Ectodermal cell (in vitro differentiated cells): Measurements from ENCODE around the gene CHURC1.

Experiments used
- H3K27ac ChIP-seq: 2 replicates; pipeline ENCODE4 v1.7.0; 2013; ENCODE audit warnings: mild to moderate bottlenecking, low read depth, low read length; ENCODE audit not compliant: insufficient read depth, poor library complexity, severe bottlenecking
- H3K27me3 ChIP-seq: 2 replicates; pipeline ENCODE4 v1.7.0; 2013; ENCODE audit warnings: mild to moderate bottlenecking, low read length; ENCODE audit not compliant: insufficient read depth, control insufficient read depth, poor library complexity, severe bottlenecking
- H3K36me3 ChIP-seq: one replicate; pipeline ENCODE4 v1.7.0; 2013; ENCODE audit warnings: low read length; ENCODE audit not compliant: control insufficient read depth, insufficient read depth
- H3K4me1 ChIP-seq: one replicate; pipeline ENCODE4 v1.7.0; 2013; ENCODE audit warnings: low read length; ENCODE audit not compliant: control insufficient read depth, insufficient read depth
- H3K4me3 ChIP-seq: 2 replicates; pipeline ENCODE4 v1.7.0; 2013; ENCODE audit warnings: low read depth, low read length, control low read depth; ENCODE audit not compliant: insufficient read depth
- H3K9me3 ChIP-seq: 2 replicates; pipeline ENCODE4 v1.7.0; 2013; ENCODE audit warnings: mild to moderate bottlenecking, low read length, moderate library complexity; ENCODE audit not compliant: control insufficient read depth
- WGBS, 2 experiments: methylation state at CpG; one replicate each; pipeline ENCODE4 v1.1.7; 2013; ENCODE audit warnings: missing lambda C conversion rate in 2 of 2; 5-methylcytosine and 5-hydroxymethylcytosine counted together

Gene CHURC1

GRCh38 chr14:64953661-64954060, 39.4 kb downstream of the CHURC1 start:
- Histone ChIP-seq H3K4me3 (no peak overlapping the region), H3K4me1 (no peaks in the 10 kb centered on the region), H3K27ac (no peak overlapping the region), H3K36me3 (no peaks in the 10 kb centered on the region), H3K27me3 (no peaks in the 10 kb centered on the region), H3K9me3 (no peaks in the 10 kb centered on the region)
- WGBS, 2 experiments: 93 to 94% methylated on average over 6 of the region's 6 CpGs

- no peaks in the 10 kb centered on the region for H3K27me3 ChIP-seq
- H3K27ac ChIP-seq: no peak overlapping the region
- no peaks in the 10 kb centered on the region for H3K9me3 ChIP-seq
- no peaks in the 10 kb centered on the region for H3K36me3 ChIP-seq
- H3K4me1 ChIP-seq: no peaks in the 10 kb centered on the region
- no peak overlapping the region for H3K4me3 ChIP-seq
- 91 to 95% methylated on average over 9 of the region's 9 CpGs for WGBS, 2 experiments
Observed at GRCh38 chr14:64954491-64955240, 40.4 kb downstream of the CHURC1 start.

- Histone ChIP-seq H3K9me3 (no peaks in the 10 kb centered on the region), H3K27ac (no peak overlapping the region), H3K36me3 (no peaks in the 10 kb centered on the region), H3K4me1 (no peaks in the 10 kb centered on the region), H3K4me3 (no peak overlapping the region), H3K27me3 (no peaks in the 10 kb centered on the region)
- 59 to 62% methylated on average over 6 of the region's 6 CpGs for WGBS, 2 experiments
Observed at GRCh38 chr14:64955297-64955696, 41.0 kb downstream of the CHURC1 start.

- H3K27ac ChIP-seq: no peak overlapping the region
- H3K27me3 ChIP-seq: no peaks in the 10 kb centered on the region
- no peaks in the 10 kb centered on the region for H3K36me3 ChIP-seq
- 82 to 90% methylated on average over 8 of the region's 8 CpGs for WGBS, 2 experiments
- no peak overlapping the region for H3K4me3 ChIP-seq
- H3K4me1 ChIP-seq: no peaks in the 10 kb centered on the region
- no peaks in the 10 kb centered on the region for H3K9me3 ChIP-seq
Observed at GRCh38 chr14:64956697-64957406, 42.6 kb downstream of the CHURC1 start.

- 95 to 96% methylated on average over 2 of the region's 2 CpGs for WGBS, 2 experiments
- H3K9me3 ChIP-seq: no peaks in the 10 kb centered on the region
- H3K4me3 ChIP-seq: no peak overlapping the region
- H3K27me3 ChIP-seq: no peaks in the 10 kb centered on the region
- no peaks in the 10 kb centered on the region for H3K4me1 ChIP-seq
- no peak overlapping the region for H3K27ac ChIP-seq
- no peaks in the 10 kb centered on the region for H3K36me3 ChIP-seq
Observed at GRCh38 chr14:64958201-64958600, 43.9 kb downstream of the CHURC1 start.

GRCh38 chr14:64958743-64959142, 44.5 kb downstream of the CHURC1 start:
- Histone ChIP-seq H3K9me3 (no peaks in the 10 kb centered on the region), H3K36me3 (no peaks in the 10 kb centered on the region), H3K27me3 (no peaks in the 10 kb centered on the region), H3K27ac (no peak overlapping the region), H3K4me3 (no peak overlapping the region), H3K4me1 (no peaks in the 10 kb centered on the region)
- WGBS, 2 experiments: 84% methylated on average over 5 of the region's 5 CpGs

- Histone ChIP-seq H3K27me3 (no peaks in the 10 kb centered on the region), H3K4me3 (no peak overlapping the region), H3K9me3 (no peaks in the 10 kb centered on the region), H3K4me1 (no peaks in the 10 kb centered on the region), H3K36me3 (no peaks in the 10 kb centered on the region), H3K27ac (no peak overlapping the region)
- 69 to 74% methylated on average over 5 of the region's 5 CpGs for WGBS, 2 experiments
Observed at GRCh38 chr14:64960762-64961276, 46.6 kb downstream of the CHURC1 start.

GRCh38 chr14:64963611-64964010, 49.4 kb downstream of the CHURC1 start:
- WGBS, 2 experiments: 71 to 82% methylated on average over 1 of the region's 1 CpG
- Histone ChIP-seq H3K4me1 (peaks cover 5% of the 10 kb centered on the region), H3K4me3 (no peak overlapping the region), H3K27me3 (no peaks in the 10 kb centered on the region), H3K27ac (no peak overlapping the region), H3K36me3 (no peaks in the 10 kb centered on the region), H3K9me3 (no peaks in the 10 kb centered on the region)

- Histone ChIP-seq H3K36me3 (no peaks in the 10 kb centered on the region), H3K4me3 (no peak overlapping the region), H3K27me3 (peaks cover 7% of the 10 kb centered on the region), H3K9me3 (no peaks in the 10 kb centered on the region), H3K4me1 (peaks cover 13% of the 10 kb centered on the region), H3K27ac (no peak overlapping the region)
- 90 to 92% methylated on average over 15 of the region's 15 CpGs for WGBS, 2 experiments
Observed at GRCh38 chr14:64965356-64966000, 51.2 kb downstream of the CHURC1 start.

- 75 to 77% methylated on average over 2 of the region's 2 CpGs for WGBS, 2 experiments
- H3K27me3 ChIP-seq: peaks cover 21% of the 10 kb centered on the region
- no peaks in the 10 kb centered on the region for H3K36me3 ChIP-seq
- no peaks in the 10 kb centered on the region for H3K9me3 ChIP-seq
- H3K27ac ChIP-seq: no peak overlapping the region
- no peak overlapping the region for H3K4me3 ChIP-seq
- H3K4me1 ChIP-seq: peaks cover 16% of the 10 kb centered on the region
Observed at GRCh38 chr14:64966976-64967375, 52.7 kb downstream of the CHURC1 start.
